WTC11 (cell line): ENCODE results near the gene FAM204A. TPM values are rescaled to one million over a fixed set of nuclear protein-coding genes. Genes with fewer than 3 reads are reported as not detected.

Experiments
- ATAC-seq: fragments of 200-7000 bp; cut with Tn5 transposase; 2 replicates; pipeline ENCODE4 v1.10.0; 2021; ENCODE audit warnings: mild to moderate bottlenecking, moderate library complexity
- CTCF ChIA-PET: fragments of 300-600 bp; sonication (Branson Sonifier 250); formaldehyde crosslinking; loops from one replicate; lab custom pipeline; 2021; ENCODE audit warnings: antibody characterized with exemption; lab: Charles Lee
- POLR2A ChIA-PET: fragments of 350-600 bp; sonication (Branson Sonifier 250); formaldehyde crosslinking; loops from one replicate; lab custom pipeline; 2021; ENCODE audit warnings: antibody characterized with exemption; lab: Charles Lee
- DNase-seq: peaks from one replicate; pipeline ENCODE4 v3.0.0; 2021; ENCODE audit warnings: low spot score
- H3K27ac Mint-ChIP-seq: 2 replicates; pipeline ENCODE4 v1.8.0; 2021; ENCODE audit warnings: mixed read lengths
- H3K27me3 Mint-ChIP-seq: 2 replicates; pipeline ENCODE4 v1.8.0; 2021; ENCODE audit warnings: low read depth, mild to moderate bottlenecking, moderate library complexity, mixed read lengths
- H3K36me3 Mint-ChIP-seq: 2 replicates; pipeline ENCODE4 v1.8.0; 2021; ENCODE audit warnings: mixed read lengths
- H3K4me1 Mint-ChIP-seq: 2 replicates; pipeline ENCODE4 v1.8.0; 2022; ENCODE audit warnings: mixed read lengths
- H3K4me3 Mint-ChIP-seq: 2 replicates; pipeline ENCODE4 v1.8.0; 2021; ENCODE audit warnings: mild to moderate bottlenecking, moderate library complexity, mixed read lengths
- H3K9me3 Mint-ChIP-seq: 2 replicates; pipeline ENCODE4 v1.8.0; 2021; ENCODE audit warnings: mixed read lengths
- ATF3 ChIP-seq: sonication (generic); formaldehyde crosslinking; conservative IDR thresholded peaks from 2 replicates; pipeline ENCODE4 v1.8.1; 2022; ENCODE audit warnings: mild to moderate bottlenecking, missing genetic modification reagents
- CBFB ChIP-seq: sonication (generic); formaldehyde crosslinking; IDR thresholded peaks from 2 replicates; pipeline ENCODE4 v1.8.1; 2022; ENCODE audit warnings: mild to moderate bottlenecking, low read depth, missing genetic modification reagents
- CREB1 ChIP-seq: sonication (generic); formaldehyde crosslinking; IDR thresholded peaks from 2 replicates; pipeline ENCODE4 v1.8.0; 2023; ENCODE audit warnings: mild to moderate bottlenecking, missing genetic modification reagents
- CREM ChIP-seq: sonication (generic); formaldehyde crosslinking; IDR thresholded peaks from 2 replicates; pipeline ENCODE4 v1.8.1; 2022; ENCODE audit warnings: mild to moderate bottlenecking, missing genetic modification reagents, moderate library complexity
- E2F5 ChIP-seq: sonication (generic); formaldehyde crosslinking; IDR thresholded peaks from 2 replicates; pipeline ENCODE4 v1.8.1; 2022; ENCODE audit warnings: mild to moderate bottlenecking, moderate library complexity, missing genetic modification reagents
- ETV6 ChIP-seq: sonication (generic); formaldehyde crosslinking; IDR thresholded peaks from 2 replicates; pipeline ENCODE4 v1.8.1; 2022; ENCODE audit warnings: mild to moderate bottlenecking, missing genetic modification reagents
- FOXJ3 ChIP-seq: sonication (generic); formaldehyde crosslinking; IDR thresholded peaks from 2 replicates; pipeline ENCODE4 v1.9.0; 2021; ENCODE audit warnings: missing genetic modification reagents, mild to moderate bottlenecking, borderline replicate concordance
- IRF1 ChIP-seq: sonication (generic); formaldehyde crosslinking; IDR thresholded peaks from 2 replicates; pipeline ENCODE4 v1.8.0; 2023; ENCODE audit warnings: missing genetic modification reagents
- JUN ChIP-seq: sonication (generic); formaldehyde crosslinking; IDR thresholded peaks from 2 replicates; pipeline ENCODE4 v1.8.0; 2023; ENCODE audit warnings: mild to moderate bottlenecking, missing genetic modification reagents
- MXD4 ChIP-seq: fragments of 250-450 bp; sonication (Bioruptor Pico); IDR thresholded peaks from 2 replicates; pipeline ENCODE4 v1.8.0; 2021; ENCODE audit warnings: mild to moderate bottlenecking, moderate library complexity, borderline replicate concordance
- RORB ChIP-seq: fragments of 250-450 bp; sonication (Bioruptor Pico); IDR thresholded peaks from 2 replicates; pipeline ENCODE4 v1.9.0; 2021; ENCODE audit warnings: mild to moderate bottlenecking
- SMAD4 ChIP-seq: sonication (generic); formaldehyde crosslinking; IDR thresholded peaks from 2 replicates; pipeline ENCODE4 v1.8.0; 2022; ENCODE audit warnings: mild to moderate bottlenecking, missing genetic modification reagents
- SOX15 ChIP-seq: fragments of 250-450 bp; sonication (Bioruptor Pico); IDR thresholded peaks from 2 replicates; pipeline ENCODE4 v1.9.0; 2021; ENCODE audit warnings: mild to moderate bottlenecking
- TEAD4 ChIP-seq: sonication (generic); formaldehyde crosslinking; IDR thresholded peaks from 2 replicates; pipeline ENCODE4 v1.8.0; 2022; ENCODE audit warnings: mild to moderate bottlenecking, missing genetic modification reagents
- TP53 ChIP-seq: sonication (generic); formaldehyde crosslinking; IDR thresholded peaks from 2 replicates; pipeline ENCODE4 v1.8.1; 2023; ENCODE audit warnings: mild to moderate bottlenecking, missing genetic modification reagents
- ZNF121 ChIP-seq: sonication (generic); formaldehyde crosslinking; IDR thresholded peaks from 2 replicates; pipeline ENCODE4 v1.8.0; 2023; ENCODE audit warnings: missing genetic modification reagents
- ZNF281 ChIP-seq: sonication (generic); formaldehyde crosslinking; IDR thresholded peaks from 2 replicates; pipeline ENCODE4 v1.8.0; 2023; ENCODE audit warnings: mild to moderate bottlenecking, missing genetic modification reagents
- ZNF396 ChIP-seq: fragments of 250-450 bp; sonication (Bioruptor Pico); IDR thresholded peaks from 2 replicates; pipeline ENCODE4 v1.8.0; 2021; ENCODE audit warnings: mild to moderate bottlenecking, moderate library complexity, borderline replicate concordance
- ZNF416 ChIP-seq: fragments of 250-450 bp; sonication (Bioruptor Pico); IDR thresholded peaks from 2 replicates; pipeline ENCODE4 v1.9.0; 2021; ENCODE audit warnings: mild to moderate bottlenecking, inconsistent platforms
- total RNA-seq: library from RNA; stranded (reverse); gene quantifications from 3 replicates; pipeline ENCODE4 v1.2.3, GENCODE V29; 2021
- TF ChIP-seq, protein P1 (sequence below): fragments of 250-450 bp; sonication (Bioruptor Pico); IDR thresholded peaks from 2 replicates; pipeline ENCODE4 v1.9.0; 2021; ENCODE audit warnings: mild to moderate bottlenecking
- TF ChIP-seq, protein P2 (sequence below): sonication (generic); formaldehyde crosslinking; conservative IDR thresholded peaks from 2 replicates; pipeline ENCODE4 v1.8.1; 2023; ENCODE audit warnings: mild to moderate bottlenecking, low read depth, missing genetic modification reagents, moderate library complexity
- TF ChIP-seq, protein P3 (sequence below): sonication (generic); formaldehyde crosslinking; IDR thresholded peaks from 2 replicates; pipeline ENCODE4 v1.8.1; 2023; ENCODE audit warnings: mild to moderate bottlenecking, missing genetic modification reagents, moderate library complexity

FAM204A gene
- total RNA-seq, 1 experiment from 2014 or later, result 33.3 TPM

- TF ChIP-seq TEAD4 (CRISPR knock-in tag) (no peak), ATF3 (CRISPR knock-in tag) (no peak), FOXJ3 (CRISPR knock-in tag) (no peak), SMAD4 (CRISPR knock-in tag) (no peak), TP53 (no peak), SOX15 (CRISPR knock-in tag) (no peak), CREB1 (no peak)
- TF ChIP-seq, protein P1, sequence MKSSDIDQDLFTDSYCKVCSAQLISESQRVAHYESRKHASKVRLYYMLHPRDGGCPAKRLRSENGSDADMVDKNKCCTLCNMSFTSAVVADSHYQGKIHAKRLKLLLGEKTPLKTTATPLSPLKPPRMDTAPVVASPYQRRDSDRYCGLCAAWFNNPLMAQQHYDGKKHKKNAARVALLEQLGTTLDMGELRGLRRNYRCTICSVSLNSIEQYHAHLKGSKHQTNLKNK (CRISPR knock-in tag), result no peak
Observed at GRCh38 chr10:118355234-118355633, 13.1 kb upstream of the FAM204A start (continued).

GRCh38 chr10:118349235-118349634 lies 7.1 kb upstream of the FAM204A start:
- H3K4me1 Mint-ChIP-seq, result no peaks in the 10 kb centered on the region
- no peaks in the 10 kb centered on the region for H3K9me3 Mint-ChIP-seq
- no peak overlapping the region for H3K27ac Mint-ChIP-seq
- H3K27me3 Mint-ChIP-seq, result no peaks in the 10 kb centered on the region; the same call in 1 of the 2 replicates
- no peak overlapping the region for H3K4me3 Mint-ChIP-seq
- no peak for ATAC-seq
- no peak for TF ChIP-seq FOXJ3 (CRISPR knock-in tag)
- no peak for TF ChIP-seq IRF1 (CRISPR knock-in tag)
- TF ChIP-seq, protein P2, sequence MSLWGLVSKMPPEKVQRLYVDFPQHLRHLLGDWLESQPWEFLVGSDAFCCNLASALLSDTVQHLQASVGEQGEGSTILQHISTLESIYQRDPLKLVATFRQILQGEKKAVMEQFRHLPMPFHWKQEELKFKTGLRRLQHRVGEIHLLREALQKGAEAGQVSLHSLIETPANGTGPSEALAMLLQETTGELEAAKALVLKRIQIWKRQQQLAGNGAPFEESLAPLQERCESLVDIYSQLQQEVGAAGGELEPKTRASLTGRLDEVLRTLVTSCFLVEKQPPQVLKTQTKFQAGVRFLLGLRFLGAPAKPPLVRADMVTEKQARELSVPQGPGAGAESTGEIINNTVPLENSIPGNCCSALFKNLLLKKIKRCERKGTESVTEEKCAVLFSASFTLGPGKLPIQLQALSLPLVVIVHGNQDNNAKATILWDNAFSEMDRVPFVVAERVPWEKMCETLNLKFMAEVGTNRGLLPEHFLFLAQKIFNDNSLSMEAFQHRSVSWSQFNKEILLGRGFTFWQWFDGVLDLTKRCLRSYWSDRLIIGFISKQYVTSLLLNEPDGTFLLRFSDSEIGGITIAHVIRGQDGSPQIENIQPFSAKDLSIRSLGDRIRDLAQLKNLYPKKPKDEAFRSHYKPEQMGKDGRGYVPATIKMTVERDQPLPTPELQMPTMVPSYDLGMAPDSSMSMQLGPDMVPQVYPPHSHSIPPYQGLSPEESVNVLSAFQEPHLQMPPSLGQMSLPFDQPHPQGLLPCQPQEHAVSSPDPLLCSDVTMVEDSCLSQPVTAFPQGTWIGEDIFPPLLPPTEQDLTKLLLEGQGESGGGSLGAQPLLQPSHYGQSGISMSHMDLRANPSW (CRISPR knock-in tag), result no peak
- TF ChIP-seq SOX15 (CRISPR knock-in tag), result no peak
- no peak for TF ChIP-seq ZNF416 (CRISPR knock-in tag)
- no peak for TF ChIP-seq ZNF121 (CRISPR knock-in tag)
- TF ChIP-seq E2F5, result no peak
- no peak for TF ChIP-seq MXD4 (CRISPR knock-in tag)
- TF ChIP-seq ZNF396, result no peak
- no peak for TF ChIP-seq ZNF281
- TF ChIP-seq, all 79 proteins: peak for 0
- ChIA-PET CTCF (no interaction called here), POLR2A (no interaction called here)
- H3K36me3 Mint-ChIP-seq, result no peaks in the 10 kb centered on the region
- DNase-seq, result no peak

- POLR2A ChIA-PET, result no interaction called here
- Mint-ChIP-seq H3K27ac (no peak overlapping the region), H3K4me1 (peaks cover 8% of the 10 kb centered on the region; the same call in 1 of the 2 replicates), H3K27me3 (no peaks in the 10 kb centered on the region; the same call in 1 of the 2 replicates), H3K9me3 (no peaks in the 10 kb centered on the region), H3K36me3 (no peaks in the 10 kb centered on the region), H3K4me3 (no peak overlapping the region)
- CTCF ChIA-PET, result interaction anchor here (0.7 kb wide), 1 partner anchor 355 kb away, joined by 4 read pairs; no protein-coding TSS in a partner anchor
- ATAC-seq (no peak), DNase-seq (no peak)
- TF ChIP-seq, protein P2 (CRISPR knock-in tag), result no peak
- TF ChIP-seq CREM (CRISPR knock-in tag) (no peak), ETV6 (CRISPR knock-in tag) (no peak), RORB (no peak), CBFB (CRISPR knock-in tag) (no peak), SOX15 (CRISPR knock-in tag) (no peak), JUN (CRISPR knock-in tag) (no peak)
- TF ChIP-seq, protein P3, sequence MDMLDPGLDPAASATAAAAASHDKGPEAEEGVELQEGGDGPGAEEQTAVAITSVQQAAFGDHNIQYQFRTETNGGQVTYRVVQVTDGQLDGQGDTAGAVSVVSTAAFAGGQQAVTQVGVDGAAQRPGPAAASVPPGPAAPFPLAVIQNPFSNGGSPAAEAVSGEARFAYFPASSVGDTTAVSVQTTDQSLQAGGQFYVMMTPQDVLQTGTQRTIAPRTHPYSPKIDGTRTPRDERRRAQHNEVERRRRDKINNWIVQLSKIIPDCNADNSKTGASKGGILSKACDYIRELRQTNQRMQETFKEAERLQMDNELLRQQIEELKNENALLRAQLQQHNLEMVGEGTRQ (CRISPR knock-in tag), result no peak
Observed at GRCh38 chr10:118343549-118343948, 1.4 kb upstream of the FAM204A start.
